Measurements from ENCODE around the gene IGFBP7.
"Not testable (repeated sequence)": the region's sequence is repeated elsewhere in the genome, so short reads cannot be mapped to it uniquely, and the experiment has no call there.

IGFBP7 gene

GRCh38 chr4:57070461-57070860, 39.7 kb downstream of the IGFBP7 start:
- no peak for DNase-seq (ENCODE audit: low spot score)

- no peak for DNase-seq (ENCODE audit: low spot score)
Observed at GRCh38 chr4:57068237-57068981, 41.8 kb downstream of the IGFBP7 start.

GRCh38 chr4:57065730-57066482, 44.3 kb downstream of the IGFBP7 start:
- no peak for DNase-seq (ENCODE audit: low spot score)

GRCh38 chr4:57064811-57065711, 45.1 kb downstream of the IGFBP7 start:
- DNase-seq (ENCODE audit: low spot score): no peak

- no peak for DNase-seq (ENCODE audit: low spot score)
Observed at GRCh38 chr4:57064120-57064519, 46.1 kb downstream of the IGFBP7 start.

GRCh38 chr4:57063518-57063917, 46.7 kb downstream of the IGFBP7 start:
- no peak for DNase-seq (ENCODE audit: low spot score)

- DNase-seq (ENCODE audit: low spot score): no peak
Observed at GRCh38 chr4:57061395-57061794, 48.8 kb downstream of the IGFBP7 start.

- DNase-seq (ENCODE audit: low spot score): not testable (repeated sequence)
Observed at GRCh38 chr4:57060717-57061067, 49.5 kb downstream of the IGFBP7 start.

- no peak for DNase-seq (ENCODE audit: low spot score)
Observed at GRCh38 chr4:57059890-57060716, 50.1 kb downstream of the IGFBP7 start.

GRCh38 chr4:57055886-57056285, 54.3 kb downstream of the IGFBP7 start:
- no peak for DNase-seq (ENCODE audit: low spot score)

GRCh38 chr4:57053508-57053907, 56.7 kb downstream of the IGFBP7 start:
- DNase-seq (ENCODE audit: low spot score): no peak

GRCh38 chr4:57051524-57051923, 58.7 kb downstream of the IGFBP7 start:
- no peak for DNase-seq (ENCODE audit: low spot score)

GRCh38 chr4:57051095-57051494, 59.1 kb downstream of the IGFBP7 start:
- DNase-seq (ENCODE audit: low spot score): no peak

- DNase-seq (ENCODE audit: low spot score): no peak
Observed at GRCh38 chr4:57048590-57049304, 61.4 kb downstream of the IGFBP7 start.

- DNase-seq (ENCODE audit: low spot score): not testable (repeated sequence)
Observed at GRCh38 chr4:57047046-57047445, 63.1 kb downstream of the IGFBP7 start.

GRCh38 chr4:57044996-57045395, 65.2 kb downstream of the IGFBP7 start:
- DNase-seq (ENCODE audit: low spot score): no peak

- DNase-seq (ENCODE audit: low spot score): no peak
Observed at GRCh38 chr4:57044279-57044678, 65.9 kb downstream of the IGFBP7 start.

GRCh38 chr4:57043347-57044251, 66.6 kb downstream of the IGFBP7 start:
- DNase-seq (ENCODE audit: low spot score): no peak

- no peak for DNase-seq (ENCODE audit: low spot score)
Observed at GRCh38 chr4:57042711-57043169, 67.4 kb downstream of the IGFBP7 start.

GRCh38 chr4:57041020-57041419, 69.2 kb downstream of the IGFBP7 start:
- DNase-seq (ENCODE audit: low spot score): no peak
